ENCODE results near the gene ZDHHC14.

GRCh38 chr6:157533048-157533871, 152.3 kb downstream of the ZDHHC14 start:
- TF ChIP-seq SUZ12 (IDR thresholded peaks at IDR 0.05; ENCODE audit: extremely low read depth, insufficient read depth, insufficient read length), result no peak
- no peak for TF ChIP-seq YY1 (IDR thresholded peaks at IDR 0.05; ENCODE audit: insufficient read depth, insufficient read length)
- TF ChIP-seq ZNF274 (IDR thresholded peaks at IDR 0.05; ENCODE audit: low read depth, low read length), result no peak
